Thyroid gland (tissue), 4 donors: Measurements from ENCODE around the gene FMN1. TPM values are rescaled to one million over a fixed set of nuclear protein-coding genes. Genes with fewer than 3 reads are reported as not detected.
A peak's percentile ranks its signal among the peaks of the same experiment; 100 is the strongest.

Experiments used
- DNase-seq, 2 donors: peaks; one replicate each; pipeline ENCODE4 v3.0.0-alpha.2; 2019
- H3K27ac ChIP-seq, 3 donors: fragments of 200-600 bp; sonication (generic); 1 replicate in 2 of 3; 2 replicates in 1 of 3; pipeline ENCODE4 v1.5.1; 2016 to 2019; ENCODE audit warnings: mild to moderate bottlenecking in 1 of 3, moderate library complexity in 1 of 3
- H3K27me3 ChIP-seq: fragments of 200-600 bp; sonication (generic); one replicate; pipeline ENCODE4 v1.5.1; 2019
- H3K36me3 ChIP-seq, 2 donors: fragments of 200-600 bp; sonication (generic); one replicate each; pipeline ENCODE4 v1.5.1; 2016 to 2019
- H3K4me1 ChIP-seq, 2 donors: fragments of 200-600 bp; sonication (generic); one replicate each; pipeline ENCODE4 v1.5.1; 2017 to 2019
- H3K4me3 ChIP-seq, 3 donors: fragments of 200-600 bp; sonication (generic); replicated peaks in 1 of 3; 1 replicate in 2 of 3; 2 replicates in 1 of 3; pipeline ENCODE4 v1.5.1; 2016; ENCODE audit warnings: mild to moderate bottlenecking in 1 of 3
- H3K9me3 ChIP-seq: fragments of 200-600 bp; sonication (generic); one replicate; pipeline ENCODE4 v1.5.1; 2017
- POLR2A ChIP-seq, 2 donors: fragments of 450-650 bp; IDR thresholded peaks; one replicate each; pipeline ENCODE4 v1.6.1; 2017; ENCODE audit warnings: antibody characterized with exemption in 2 of 2, mild to moderate bottlenecking in 2 of 2, moderate library complexity in 1 of 2
- WGBS, 2 donors: methylation state at CpG; one replicate each; pipeline ENCODE4 v1.1.5; 2017; 5-methylcytosine and 5-hydroxymethylcytosine counted together
- intact Hi-C: fragments of 100-400 bp; cut with DNase I; formaldehyde crosslinking; loops from one replicate; pipeline ENCODE4 v1.15.1; 2023
- total RNA-seq, 4 donors: library from RNA; depleted of rRNA; stranded (reverse); fragments of >200 nt; gene quantifications; one replicate each; pipeline ENCODE4 v1.2.3, GENCODE V29; 2016
- TF ChIP-seq, protein P1 (sequence below), 6 experiments: fragments of 200-600 bp in 3 of 6; fragments of 450-650 bp in 3 of 6; sonication (generic) in 3 of 6; IDR thresholded peaks; one replicate each; pipeline ENCODE4 v1.5.1; 2016 to 2019; ENCODE audit warnings: antibody characterized with exemption in 6 of 6, mild to moderate bottlenecking in 2 of 6, inconsistent platforms in 1 of 6, moderate library complexity in 1 of 6

The FMN1 gene
- total RNA-seq, 4 donors from 2014 or later = 13.8 to 28.3 (median 22.5) TPM

DNA sequence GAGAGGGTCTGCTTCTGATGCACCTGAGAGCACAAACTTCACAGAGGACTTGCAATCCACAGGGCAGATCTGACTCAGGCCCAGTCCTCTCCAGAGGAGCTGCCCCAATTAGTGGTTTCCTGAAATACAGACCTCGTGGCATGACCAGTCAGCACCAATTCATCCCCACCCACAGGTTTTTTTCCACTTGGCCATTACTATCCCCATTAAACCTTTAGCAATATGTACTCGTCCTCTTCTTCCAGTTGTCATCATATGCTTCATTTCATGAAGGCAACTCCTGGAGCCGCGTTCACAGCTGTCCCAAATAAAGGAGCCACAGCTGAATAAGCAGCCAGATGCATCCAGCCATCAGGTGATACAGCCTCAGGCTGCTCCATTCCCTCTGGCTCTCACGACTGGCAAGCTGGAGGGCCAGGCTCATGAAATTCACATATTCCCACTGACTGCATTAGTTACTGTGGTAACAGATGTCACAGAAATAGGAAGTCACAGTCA, 163.1 kb downstream of the FMN1 start:
- TF ChIP-seq, protein P1, sequence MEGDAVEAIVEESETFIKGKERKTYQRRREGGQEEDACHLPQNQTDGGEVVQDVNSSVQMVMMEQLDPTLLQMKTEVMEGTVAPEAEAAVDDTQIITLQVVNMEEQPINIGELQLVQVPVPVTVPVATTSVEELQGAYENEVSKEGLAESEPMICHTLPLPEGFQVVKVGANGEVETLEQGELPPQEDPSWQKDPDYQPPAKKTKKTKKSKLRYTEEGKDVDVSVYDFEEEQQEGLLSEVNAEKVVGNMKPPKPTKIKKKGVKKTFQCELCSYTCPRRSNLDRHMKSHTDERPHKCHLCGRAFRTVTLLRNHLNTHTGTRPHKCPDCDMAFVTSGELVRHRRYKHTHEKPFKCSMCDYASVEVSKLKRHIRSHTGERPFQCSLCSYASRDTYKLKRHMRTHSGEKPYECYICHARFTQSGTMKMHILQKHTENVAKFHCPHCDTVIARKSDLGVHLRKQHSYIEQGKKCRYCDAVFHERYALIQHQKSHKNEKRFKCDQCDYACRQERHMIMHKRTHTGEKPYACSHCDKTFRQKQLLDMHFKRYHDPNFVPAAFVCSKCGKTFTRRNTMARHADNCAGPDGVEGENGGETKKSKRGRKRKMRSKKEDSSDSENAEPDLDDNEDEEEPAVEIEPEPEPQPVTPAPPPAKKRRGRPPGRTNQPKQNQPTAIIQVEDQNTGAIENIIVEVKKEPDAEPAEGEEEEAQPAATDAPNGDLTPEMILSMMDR (IDR thresholded peaks at IDR 0.05) = no peak
- TF ChIP-seq POLR2A (IDR thresholded peaks at IDR 0.05) = no peak
- no peak for DNase-seq
- H3K4me3 ChIP-seq = no peak overlapping the region
- no peak overlapping the region for H3K27ac ChIP-seq
- 75 to 88% methylated on average over 5 of the region's 5 CpGs for WGBS, 2 donors
- H3K4me1 ChIP-seq = peaks cover 34 to 35% of the 10 kb centered on the region in 2 donors
- H3K27me3 ChIP-seq = no peaks in the 10 kb centered on the region
- intact Hi-C loops = no loop called here
- H3K9me3 ChIP-seq = no peaks in the 10 kb centered on the region
- no peaks in the 10 kb centered on the region for H3K36me3 ChIP-seq

DNA sequence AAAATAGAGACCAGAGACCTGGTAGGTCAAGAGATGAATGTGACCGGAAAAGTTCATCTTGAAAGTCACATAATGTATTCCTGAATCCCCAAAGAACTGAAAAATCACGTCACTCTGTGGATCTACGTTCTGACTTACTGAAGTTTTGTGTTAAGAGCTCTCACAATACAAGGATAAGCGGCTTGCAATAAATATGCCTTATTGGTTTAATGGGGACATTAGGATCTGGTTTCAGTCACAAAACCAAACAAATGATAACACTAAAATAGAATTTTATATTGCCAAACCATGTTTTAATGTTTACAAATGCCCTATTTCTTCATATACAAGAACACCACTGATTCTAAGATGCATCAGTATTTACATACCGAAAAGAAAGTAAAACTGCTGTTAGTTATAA, 164.2 kb downstream of the FMN1 start:
- Histone ChIP-seq H3K4me3 (no peak overlapping the region), H3K27ac (no peak overlapping the region), H3K36me3 (no peaks in the 10 kb centered on the region), H3K9me3 (no peaks in the 10 kb centered on the region), H3K4me1 (peaks cover 34 to 45% of the 10 kb centered on the region in 2 donors), H3K27me3 (no peaks in the 10 kb centered on the region)
- 94% methylated on average over 5 of the region's 5 CpGs for WGBS, 2 donors
- DNase-seq = no peak
- intact Hi-C loops = no loop called here
- TF ChIP-seq POLR2A (IDR thresholded peaks at IDR 0.05) = no peak
- TF ChIP-seq, protein P1 (IDR thresholded peaks at IDR 0.05) = no peak

DNA sequence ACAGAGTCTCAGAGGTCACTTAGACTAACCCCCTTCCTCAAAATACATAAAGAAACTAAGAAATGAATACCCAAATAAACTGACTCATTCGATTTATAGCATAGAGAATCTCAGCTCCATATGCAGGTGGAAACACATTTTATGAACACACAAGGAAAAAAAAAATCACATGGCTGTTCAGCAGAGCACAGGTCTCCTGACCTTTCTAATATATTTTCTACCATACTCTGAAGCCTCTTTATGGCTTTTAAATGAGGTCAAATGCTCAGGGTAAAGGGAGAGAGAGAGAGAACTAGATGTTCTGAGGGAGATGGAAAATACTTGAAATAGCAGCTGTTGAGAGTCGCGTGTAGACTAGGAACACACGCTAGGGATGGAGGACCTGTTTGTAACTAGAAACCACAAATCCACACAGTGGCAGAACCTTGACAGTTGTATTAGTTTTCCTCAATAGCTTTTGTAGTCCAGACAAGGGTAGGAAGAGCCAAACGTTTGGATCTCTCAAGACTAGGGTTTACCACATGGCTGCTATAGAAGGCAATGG, 165.3 kb downstream of the FMN1 start:
- intact Hi-C loops = loop anchor here (10.0 kb wide), 1 partner anchor 46 kb away; no protein-coding TSS in a partner anchor
- WGBS, 2 donors = 44 to 50% methylated on average over 5 of the region's 5 CpGs

DNA sequence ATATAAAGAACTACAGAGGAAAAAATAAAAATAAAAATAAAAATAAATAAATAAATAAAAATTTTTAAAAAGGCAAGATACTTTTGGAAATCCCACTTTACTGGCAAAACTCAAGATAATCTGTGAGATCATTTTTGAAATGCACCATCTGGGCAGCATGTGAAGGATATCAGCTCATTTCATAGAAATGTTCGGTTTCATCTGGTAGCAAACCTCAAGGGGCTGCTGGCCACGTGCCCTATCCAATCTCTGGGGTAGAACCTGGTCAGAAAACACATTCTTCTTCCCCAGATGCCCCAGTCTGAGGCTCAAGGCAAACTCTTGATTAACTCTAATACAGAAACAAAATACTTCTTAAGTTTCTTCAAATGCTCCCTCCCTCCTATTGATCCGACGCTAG, 166.0 kb downstream of the FMN1 start:
- 66 to 69% methylated on average over 4 of the region's 4 CpGs for WGBS, 2 donors
- Histone ChIP-seq H3K4me1 (peaks cover 34 to 45% of the 10 kb centered on the region in 2 donors), H3K9me3 (no peaks in the 10 kb centered on the region), H3K27me3 (no peaks in the 10 kb centered on the region), H3K27ac (peak overlapping the region; percentile 53 to 92 (median 91)), H3K4me3 (no peak overlapping the region), H3K36me3 (no peaks in the 10 kb centered on the region)
- TF ChIP-seq, protein P1 (IDR thresholded peaks at IDR 0.05) = no peak
- TF ChIP-seq POLR2A (IDR thresholded peaks at IDR 0.05) = no peak
- intact Hi-C loops = loop anchor here (10.0 kb wide), 1 partner anchor 46 kb away; no protein-coding TSS in a partner anchor
- DNase-seq = peak; percentile 43 to 44

More for the DNA sequence above, 165.3 kb downstream of the FMN1 start:
- Histone ChIP-seq H3K4me3 (no peak overlapping the region), H3K36me3 (no peaks in the 10 kb centered on the region), H3K4me1 (peaks cover 34 to 45% of the 10 kb centered on the region in 2 donors), H3K27me3 (no peaks in the 10 kb centered on the region), H3K9me3 (no peaks in the 10 kb centered on the region), H3K27ac (peak overlapping the region; percentile 53 to 92 (median 91))
- peak; percentile 46 to 53 for DNase-seq
- peak in 1 of 2 donors; percentile 46 for TF ChIP-seq POLR2A (IDR thresholded peaks at IDR 0.05)
- TF ChIP-seq, protein P1 (IDR thresholded peaks at IDR 0.05) = no peak

DNA sequence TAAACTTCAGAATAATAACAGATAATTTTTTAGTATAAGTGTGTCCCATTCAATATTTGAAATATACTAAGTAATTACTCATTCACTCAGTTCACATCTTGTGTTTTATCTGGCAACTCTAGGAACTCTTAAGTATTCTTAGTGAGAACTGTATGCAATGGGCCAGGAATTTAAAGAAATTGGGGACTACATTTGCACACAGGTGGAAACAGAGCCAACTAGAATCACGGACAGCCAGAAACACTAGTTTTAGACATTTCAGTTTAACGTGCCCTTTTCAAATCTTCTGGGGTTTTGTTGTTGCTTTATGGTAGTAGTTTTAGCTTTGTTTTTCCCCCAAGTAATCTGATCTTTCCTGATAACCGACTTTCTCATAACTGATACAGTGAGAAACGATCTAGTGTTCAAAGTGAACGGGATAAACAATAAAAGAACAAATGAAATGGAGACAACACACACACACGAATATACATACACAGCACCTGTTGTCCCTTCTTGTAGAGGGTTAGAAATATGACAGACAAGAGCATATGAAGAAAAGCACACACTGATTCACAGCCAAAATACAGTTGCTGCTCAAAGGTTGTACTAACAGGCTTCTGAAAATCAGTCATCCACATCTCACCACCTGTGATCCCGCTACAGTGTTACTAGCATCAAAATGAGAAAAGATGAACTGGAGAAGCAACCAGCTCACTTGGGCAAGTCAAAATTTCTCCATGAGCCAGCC, 167.0 kb downstream of the FMN1 start:
- 42 to 52% methylated on average over 7 of the region's 7 CpGs for WGBS, 2 donors
- no peak overlapping the region for H3K4me3 ChIP-seq
- peaks cover 41 to 51% of the 10 kb centered on the region in 2 donors for H3K4me1 ChIP-seq
- no peaks in the 10 kb centered on the region for H3K9me3 ChIP-seq
- no peaks in the 10 kb centered on the region for H3K27me3 ChIP-seq
- no peaks in the 10 kb centered on the region for H3K36me3 ChIP-seq
- TF ChIP-seq, protein P1 (IDR thresholded peaks at IDR 0.05) = no peak
- TF ChIP-seq POLR2A (IDR thresholded peaks at IDR 0.05) = no peak
- peak in 1 of 2 donors; percentile 21 for DNase-seq
- intact Hi-C loops = loop anchor here (10.0 kb wide), 1 partner anchor 47 kb away; no protein-coding TSS in a partner anchor
- peak overlapping the region; percentile 72 to 92 (median 91) for H3K27ac ChIP-seq
